ENCODE data around the gene NUDT14. TPM values are rescaled to one million over a fixed set of nuclear protein-coding genes. Genes with fewer than 3 reads are reported as not detected.

Gene NUDT14
- total and polyA plus RNA-seq, 2 of the 8 experiments (the other 6 are each of a cell fraction or from before 2014, with no cell fraction given): 25.5 to 33.3 TPM

- no peak overlapping the region for H3K9ac ChIP-seq (replicated peaks in 1 of 4; ENCODE audit: extremely low read depth in 1 of 4, low read depth in 3 of 4, low read length in 3 of 4)
- FAIRE-seq: no peak
- H3K4me1 ChIP-seq (replicated peaks in 1 of 4; ENCODE audit: control insufficient read depth in 3 of 4, insufficient read depth in 4 of 4, low read length in 3 of 4): no peaks in the 10 kb centered on the region
- no peak overlapping the region for H3K27ac ChIP-seq (ENCODE audit: low read depth, low read length)
- H3K56ac ChIP-seq (replicated peaks; ENCODE audit: insufficient read length, low read depth, low read length): no peak overlapping the region
- peaks cover 14 to 17% of the 10 kb centered on the region in 2 experiments for H3K9me3 ChIP-seq (ENCODE audit: insufficient read depth in 2 of 2, low read depth in 1 of 2, low read length in 1 of 2)
- H2BK120ac ChIP-seq (replicated peaks; ENCODE audit: low read depth, low read length): no peak overlapping the region
- H2BK20ac ChIP-seq (ENCODE audit: low read length): no peak overlapping the region
- ChIA-PET POLR2A (ENCODE audit: partially characterized antibody) (no interaction called here), CTCF (ENCODE audit: partially characterized antibody) (interaction anchor here (1.0 to 1.6 kb wide), 5 partner anchors 8 to 35 kb away, joined by 3 to 4 read pairs (median 4); no protein-coding TSS in a partner anchor)
- H3K23me2 ChIP-seq (ENCODE audit: low read depth, low read length): no peaks in the 10 kb centered on the region
- H2AK5ac ChIP-seq (ENCODE audit: low read depth, low read length): no peak overlapping the region
- H4K8ac ChIP-seq (ENCODE audit: extremely low read depth, insufficient read depth, low read length): no peak overlapping the region
- no peak overlapping the region for H3K4me3 ChIP-seq (ENCODE audit: extremely low read depth in 1 of 4, insufficient read depth in 2 of 4, low read depth in 3 of 4, low read length in 4 of 4)
- no peak overlapping the region for H3K4me2 ChIP-seq (ENCODE audit: insufficient read depth in 1 of 2, low read depth in 2 of 2, low read length in 2 of 2)
- H4K91ac ChIP-seq (replicated peaks; ENCODE audit: insufficient read length, low read length): no peak overlapping the region
- no peaks in the 10 kb centered on the region for H3K79me2 ChIP-seq (ENCODE audit: control insufficient read depth in 1 of 2, insufficient read depth in 2 of 2, low read length in 2 of 2)
- H4K5ac ChIP-seq (ENCODE audit: insufficient read length, low read depth, low read length): no peak overlapping the region
- no peak overlapping the region for H2BK12ac ChIP-seq (ENCODE audit: low read depth, low read length)
- no peak for DNase-seq (ENCODE audit: low read depth in 1 of 2, low spot score in 2 of 2)
- WGBS, 2 experiments (ENCODE audit: extremely low coverage in 1 of 2, insufficient coverage in 1 of 2, insufficient read length in 1 of 2, insufficient replicate concordance in 2 of 2, low coverage in 1 of 2, low lambda C conversion rate in 2 of 2, missing lambda C conversion rate in 1 of 2): 84% methylated on average over 17 of the region's 17 CpGs; no CpG with 5 or more reads in 1 of the 2 experiments
- H2AFZ ChIP-seq (ENCODE audit: low read length): no peak overlapping the region
- no peaks in the 10 kb centered on the region for H4K20me1 ChIP-seq (replicated peaks in 1 of 2; ENCODE audit: control insufficient read depth in 1 of 2, insufficient read depth in 2 of 2, low read length in 2 of 2)
- no peak overlapping the region for H3K4ac ChIP-seq (replicated peaks; ENCODE audit: insufficient read length, low read depth, low read length)
- H3K27me3 ChIP-seq (replicated peaks in 1 of 4; ENCODE audit: control insufficient read depth in 3 of 4, extremely low read depth in 1 of 4, insufficient read depth in 3 of 4, low read length in 3 of 4): peaks cover 0 to 2% (median 0%) of the 10 kb centered on the region in 4 experiments; a peak in 2 of 7 replicates
- no peaks in the 10 kb centered on the region for H3K36me3 ChIP-seq (ENCODE audit: control insufficient read depth in 2 of 4, insufficient read depth in 4 of 4, low read length in 3 of 4)
- H3K23ac ChIP-seq (ENCODE audit: insufficient read length): no peak overlapping the region
- no peaks in the 10 kb centered on the region for H3K79me1 ChIP-seq (ENCODE audit: low read depth, low read length)
- no peak overlapping the region for H3K18ac ChIP-seq (ENCODE audit: extremely low read depth, low read length)
- no peak overlapping the region for H2BK15ac ChIP-seq (ENCODE audit: low read length)
- H3K14ac ChIP-seq (ENCODE audit: insufficient read length): no peak overlapping the region
- H2BK5ac ChIP-seq (ENCODE audit: low read depth, low read length): no peak overlapping the region
- no peak for TF ChIP-seq JUND (IDR thresholded peaks at IDR 0.05; ENCODE audit: low read length)
- no peak for TF ChIP-seq CTBP2 (IDR thresholded peaks at IDR 0.05; ENCODE audit: borderline replicate concordance, insufficient read depth, insufficient read length, low read length)
- no peak for TF ChIP-seq SP2 (IDR thresholded peaks at IDR 0.05; ENCODE audit: low read length)
- TF ChIP-seq SIN3A (conservative IDR thresholded peaks at IDR 0.05 in 1 of 2, IDR thresholded peaks at IDR 0.05 in 1 of 2; ENCODE audit: low read depth in 1 of 2, low read length in 2 of 2): no peak
These were observed 56.9 kb downstream of the NUDT14 start for GRCh38 chr14:105123981-105124765.
